GM12801 (cell line): ENCODE results near the gene PROM1.

ENCODE experiments used
- CTCF ChIP-seq: IDR thresholded peaks from one replicate; pipeline ENCODE4 v1.5.1; 2011; ENCODE audit warnings: control low read depth; ENCODE audit not compliant: insufficient read length; ENCODE audit errors: extremely low read depth

Gene PROM1

GRCh38 chr4:15986907-15987306 lies 96.9 kb downstream of the PROM1 start:
- TF ChIP-seq CTCF = no peak

GRCh38 chr4:15983610-15984009 lies 100.2 kb downstream of the PROM1 start:
- TF ChIP-seq CTCF = no peak

DNA sequence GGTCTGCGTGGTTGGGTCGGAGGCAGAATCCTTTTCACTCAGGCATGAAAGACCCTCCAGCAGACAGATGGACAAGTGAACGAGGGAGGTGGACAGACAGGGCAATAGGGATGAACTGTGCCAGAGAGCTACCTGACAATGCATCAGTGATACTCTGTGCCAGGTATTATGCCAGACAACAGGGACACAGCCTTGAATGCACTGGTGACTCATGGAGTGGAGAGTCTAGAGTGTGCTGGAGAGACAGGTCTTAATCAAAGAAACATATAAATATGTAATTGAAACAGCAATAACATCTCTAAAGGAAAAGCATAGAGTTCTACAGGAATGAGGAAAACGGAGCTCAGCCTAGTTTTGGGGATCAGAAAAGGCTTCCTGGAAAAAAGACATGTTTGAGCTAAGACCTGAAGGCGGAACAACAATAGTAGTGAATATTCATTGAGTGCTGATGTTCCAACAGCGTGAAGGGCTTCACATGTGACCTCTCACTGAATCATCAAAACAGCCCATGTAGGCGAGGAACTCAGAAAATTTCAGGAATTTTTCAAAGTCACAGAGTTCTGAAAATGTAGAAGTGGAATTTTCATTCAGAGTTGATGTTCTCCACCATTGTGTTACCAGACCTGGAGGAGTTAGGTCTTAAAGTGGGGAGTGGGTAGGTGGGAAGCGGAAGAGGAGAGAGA lies 100.8 kb downstream of the PROM1 start:
- TF ChIP-seq CTCF = no peak

GRCh38 chr4:15976456-15977447 lies 107.1 kb downstream of the PROM1 start:
- TF ChIP-seq CTCF = no peak

GRCh38 chr4:15971068-15971801 lies 112.6 kb downstream of the PROM1 start:
- TF ChIP-seq CTCF = no peak

- no peak for TF ChIP-seq CTCF
These were observed 115.1 kb downstream of the PROM1 start for GRCh38 chr4:15968551-15969300.

GRCh38 chr4:15965325-15965724 lies 118.5 kb downstream of the PROM1 start:
- TF ChIP-seq CTCF = no peak
